OCI-LY3 (cell line): ENCODE results near the gene CTDP1.

Experiments
- EZH2phosphoT487 ChIP-seq: fragments of 200-600 bp; shearing (Covaris generic); IDR thresholded peaks from 2 replicates; pipeline ENCODE4 v1.6.1; 2018; ENCODE audit warnings: antibody characterized with exemption, mixed run types, low read depth
- TF ChIP-seq, protein P1 (sequence below): fragments of 200-600, 300-600 bp; sonication (generic); IDR thresholded peaks from 2 replicates; pipeline ENCODE4 v1.5.1; 2014; ENCODE audit warnings: antibody characterized with exemption, low read length, low read depth

DNA sequence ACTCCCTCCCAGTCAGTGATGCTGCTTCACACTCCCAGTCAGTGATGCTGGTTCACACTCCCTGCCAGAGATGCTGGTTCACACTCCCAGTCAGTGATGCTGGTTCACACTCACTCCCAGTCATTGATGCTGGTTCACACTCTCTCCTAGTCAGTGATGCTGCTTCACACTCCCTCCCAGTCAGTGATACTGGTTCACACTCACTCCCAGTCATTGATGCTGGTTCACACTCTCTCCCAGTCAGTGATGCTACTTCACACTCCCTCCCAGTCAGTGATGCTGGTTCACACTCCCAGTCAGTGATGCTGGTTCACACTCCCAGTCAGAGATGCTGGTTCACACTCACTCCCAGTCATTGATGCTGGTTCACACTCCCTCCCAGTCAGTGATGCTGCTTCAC is 83.8 kb downstream of the CTDP1 start:
- no peak for TF ChIP-seq EZH2phosphoT487
- TF ChIP-seq, protein P1, sequence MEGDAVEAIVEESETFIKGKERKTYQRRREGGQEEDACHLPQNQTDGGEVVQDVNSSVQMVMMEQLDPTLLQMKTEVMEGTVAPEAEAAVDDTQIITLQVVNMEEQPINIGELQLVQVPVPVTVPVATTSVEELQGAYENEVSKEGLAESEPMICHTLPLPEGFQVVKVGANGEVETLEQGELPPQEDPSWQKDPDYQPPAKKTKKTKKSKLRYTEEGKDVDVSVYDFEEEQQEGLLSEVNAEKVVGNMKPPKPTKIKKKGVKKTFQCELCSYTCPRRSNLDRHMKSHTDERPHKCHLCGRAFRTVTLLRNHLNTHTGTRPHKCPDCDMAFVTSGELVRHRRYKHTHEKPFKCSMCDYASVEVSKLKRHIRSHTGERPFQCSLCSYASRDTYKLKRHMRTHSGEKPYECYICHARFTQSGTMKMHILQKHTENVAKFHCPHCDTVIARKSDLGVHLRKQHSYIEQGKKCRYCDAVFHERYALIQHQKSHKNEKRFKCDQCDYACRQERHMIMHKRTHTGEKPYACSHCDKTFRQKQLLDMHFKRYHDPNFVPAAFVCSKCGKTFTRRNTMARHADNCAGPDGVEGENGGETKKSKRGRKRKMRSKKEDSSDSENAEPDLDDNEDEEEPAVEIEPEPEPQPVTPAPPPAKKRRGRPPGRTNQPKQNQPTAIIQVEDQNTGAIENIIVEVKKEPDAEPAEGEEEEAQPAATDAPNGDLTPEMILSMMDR = no peak
